Gastroesophageal sphincter (tissue), 4 donors: ENCODE results near the gene KIF5C. TPM values are rescaled to one million over a fixed set of nuclear protein-coding genes. Genes with fewer than 3 reads are reported as not detected.

ENCODE experiments used
- ATAC-seq: fragments of 150-250 bp; one replicate; pipeline ENCODE4 v1.9.1; 2016; ENCODE audit warnings: mild to moderate bottlenecking, moderate library complexity
- H3K27ac ChIP-seq, 4 donors: fragments of 200-600 bp; sonication (generic) in 3 of 4; 1 replicate in 3 of 4; 2 replicates in 1 of 4; pipeline ENCODE4 v1.5.1; 2016 to 2019
- H3K27me3 ChIP-seq: fragments of 200-600 bp; sonication (generic); one replicate; pipeline ENCODE4 v1.5.1; 2019
- H3K36me3 ChIP-seq, 2 donors: fragments of 200-600 bp; sonication (generic); one replicate each; pipeline ENCODE4 v1.5.1; 2019; ENCODE audit warnings: control low read depth in 1 of 2
- H3K4me1 ChIP-seq, 3 donors: fragments of 200-600 bp; sonication (generic); 1 replicate in 2 of 3; 2 replicates in 1 of 3; pipeline ENCODE4 v1.5.1; 2016 to 2019; ENCODE audit warnings: control low read depth in 2 of 3
- H3K4me3 ChIP-seq, 2 donors: fragments of 200-600 bp; sonication (generic); one replicate each; pipeline ENCODE4 v1.5.1; 2019; ENCODE audit warnings: mild to moderate bottlenecking in 1 of 2, moderate library complexity in 1 of 2
- H3K9me3 ChIP-seq, 3 donors: fragments of 200-600 bp; sonication (generic); one replicate each; pipeline ENCODE4 v1.5.1; 2017 to 2019; ENCODE audit warnings: control low read depth in 2 of 3
- EP300 ChIP-seq: sonication (generic); formaldehyde crosslinking; IDR thresholded peaks from one replicate; pipeline ENCODE4 v1.6.1; 2017; ENCODE audit warnings: antibody characterized with exemption, mild to moderate bottlenecking
- POLR2A ChIP-seq, 2 donors: fragments of 450-650 bp; IDR thresholded peaks; one replicate each; pipeline ENCODE4 v1.6.1; 2017; ENCODE audit warnings: antibody characterized with exemption in 2 of 2, mild to moderate bottlenecking in 2 of 2, moderate library complexity in 1 of 2
- POLR2AphosphoS5 ChIP-seq: sonication (generic); formaldehyde crosslinking; IDR thresholded peaks from one replicate; pipeline ENCODE4 v1.6.1; 2017; ENCODE audit warnings: antibody characterized with exemption
- WGBS, 2 donors: methylation state at CpG; one replicate each; pipeline ENCODE4 v1.1.5; 2018; ENCODE audit warnings: low coverage in 1 of 2; 5-methylcytosine and 5-hydroxymethylcytosine counted together
- total RNA-seq, 4 donors: library from RNA; depleted of rRNA; stranded (reverse); fragments of >200 nt; gene quantifications; one replicate each; pipeline ENCODE4 v1.1.0, GENCODE V29; 2016
- TF ChIP-seq, protein P1 (sequence below), 4 experiments: fragments of 200-600 bp in 2 of 4; fragments of 450-650 bp in 2 of 4; sonication (generic) in 1 of 4; IDR thresholded peaks; one replicate each; pipeline ENCODE4 v1.5.1; 2017 to 2019; ENCODE audit warnings: antibody characterized with exemption in 4 of 4, mild to moderate bottlenecking in 2 of 4, moderate library complexity in 2 of 4

Gene KIF5C
- total RNA-seq, 4 donors from 2014 or later = 3.3 to 6.6 (median 4.5) TPM

DNA sequence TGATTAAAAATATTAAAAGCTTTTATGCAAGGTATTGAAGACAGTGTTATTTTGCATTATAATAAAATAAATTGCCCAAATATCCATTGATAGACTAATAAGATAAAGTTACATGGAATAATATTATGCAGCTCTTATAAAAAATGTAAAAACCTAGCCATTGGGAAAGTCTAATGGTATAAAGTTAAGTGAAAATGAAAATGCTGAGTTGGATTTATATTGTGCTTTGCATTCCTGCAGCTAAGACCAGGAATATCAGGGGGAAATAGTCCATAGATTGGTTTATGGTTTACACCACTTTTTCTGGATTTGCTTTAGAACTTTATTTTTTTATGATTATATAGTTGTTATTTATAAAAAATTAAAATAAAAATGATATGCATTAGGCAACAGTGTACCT, 117.4 kb downstream of the KIF5C start:
- H3K27me3 ChIP-seq = no peaks in the 10 kb centered on the region
- H3K9me3 ChIP-seq = no peaks in the 10 kb centered on the region
- H3K4me1 ChIP-seq = no peaks in the 10 kb centered on the region
- no peak for ATAC-seq
- TF ChIP-seq EP300 (no peak), POLR2A (IDR thresholded peaks at IDR 0.05) (no peak), POLR2AphosphoS5 (no peak)
- TF ChIP-seq, protein P1, sequence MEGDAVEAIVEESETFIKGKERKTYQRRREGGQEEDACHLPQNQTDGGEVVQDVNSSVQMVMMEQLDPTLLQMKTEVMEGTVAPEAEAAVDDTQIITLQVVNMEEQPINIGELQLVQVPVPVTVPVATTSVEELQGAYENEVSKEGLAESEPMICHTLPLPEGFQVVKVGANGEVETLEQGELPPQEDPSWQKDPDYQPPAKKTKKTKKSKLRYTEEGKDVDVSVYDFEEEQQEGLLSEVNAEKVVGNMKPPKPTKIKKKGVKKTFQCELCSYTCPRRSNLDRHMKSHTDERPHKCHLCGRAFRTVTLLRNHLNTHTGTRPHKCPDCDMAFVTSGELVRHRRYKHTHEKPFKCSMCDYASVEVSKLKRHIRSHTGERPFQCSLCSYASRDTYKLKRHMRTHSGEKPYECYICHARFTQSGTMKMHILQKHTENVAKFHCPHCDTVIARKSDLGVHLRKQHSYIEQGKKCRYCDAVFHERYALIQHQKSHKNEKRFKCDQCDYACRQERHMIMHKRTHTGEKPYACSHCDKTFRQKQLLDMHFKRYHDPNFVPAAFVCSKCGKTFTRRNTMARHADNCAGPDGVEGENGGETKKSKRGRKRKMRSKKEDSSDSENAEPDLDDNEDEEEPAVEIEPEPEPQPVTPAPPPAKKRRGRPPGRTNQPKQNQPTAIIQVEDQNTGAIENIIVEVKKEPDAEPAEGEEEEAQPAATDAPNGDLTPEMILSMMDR (IDR thresholded peaks at IDR 0.05) = no peak
- peaks cover 0 to 3% of the 10 kb centered on the region in 2 donors for H3K36me3 ChIP-seq
- H3K4me3 ChIP-seq = no peak overlapping the region
- no peak overlapping the region for H3K27ac ChIP-seq

DNA sequence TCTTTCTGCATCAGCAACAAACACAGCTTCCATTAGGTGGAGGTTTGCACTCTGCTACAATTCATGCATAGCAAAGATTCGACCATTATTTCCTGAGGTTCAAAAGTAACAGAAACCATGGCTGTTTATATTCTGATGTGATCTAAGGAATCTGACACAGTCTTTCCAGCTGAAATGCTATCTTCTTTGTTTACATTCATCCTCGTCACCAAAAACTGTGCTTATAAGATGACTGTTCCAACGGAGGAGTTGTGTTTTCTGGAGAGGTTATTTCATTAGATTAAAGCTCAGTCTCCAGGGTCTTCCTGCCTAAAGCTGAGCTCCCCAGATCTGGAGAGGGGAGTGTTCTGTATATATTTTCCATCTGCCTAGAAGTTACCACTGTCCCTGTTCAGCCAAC, 118.3 kb downstream of the KIF5C start:
- no peak for ATAC-seq
- peaks cover 0 to 3% of the 10 kb centered on the region in 2 donors for H3K36me3 ChIP-seq
- TF ChIP-seq POLR2AphosphoS5 = no peak
- no peak for TF ChIP-seq EP300
- TF ChIP-seq POLR2A (IDR thresholded peaks at IDR 0.05) = no peak
- 24 to 33% methylated on average over 3 of the region's 3 CpGs for WGBS, 2 donors
- no peak overlapping the region for H3K4me3 ChIP-seq
- H3K27ac ChIP-seq = no peak overlapping the region
- H3K27me3 ChIP-seq = no peaks in the 10 kb centered on the region
- no peaks in the 10 kb centered on the region for H3K9me3 ChIP-seq
- no peaks in the 10 kb centered on the region for H3K4me1 ChIP-seq

DNA sequence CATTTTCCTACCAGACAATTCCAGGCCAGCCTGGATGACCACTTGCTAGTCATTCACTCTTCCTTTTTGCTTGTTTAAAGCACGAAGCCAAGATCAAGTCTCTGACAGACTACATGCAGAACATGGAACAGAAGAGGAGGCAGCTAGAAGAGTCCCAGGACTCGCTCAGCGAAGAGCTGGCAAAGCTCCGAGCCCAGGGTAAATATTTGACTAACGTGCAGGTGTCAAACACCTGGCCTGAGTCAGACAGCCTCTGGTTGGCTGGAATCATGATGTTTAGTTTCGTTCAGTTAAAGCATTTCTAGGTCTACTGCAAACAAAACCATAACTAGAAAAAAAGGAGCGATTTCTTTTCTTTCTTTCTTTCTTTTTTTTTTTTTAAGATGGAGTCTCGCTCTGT, 119.3 kb downstream of the KIF5C start:
- Histone ChIP-seq H3K9me3 (no peaks in the 10 kb centered on the region), H3K4me3 (no peak overlapping the region), H3K36me3 (peaks cover 0 to 3% of the 10 kb centered on the region in 2 donors), H3K27ac (no peak overlapping the region), H3K4me1 (no peaks in the 10 kb centered on the region), H3K27me3 (no peaks in the 10 kb centered on the region)
- 93 to 98% methylated on average over 4 to 8 of the region's 8 CpGs for WGBS, 2 donors
- TF ChIP-seq POLR2AphosphoS5 = no peak
- no peak for TF ChIP-seq POLR2A (IDR thresholded peaks at IDR 0.05)
- no peak for TF ChIP-seq EP300
- TF ChIP-seq, protein P1 (IDR thresholded peaks at IDR 0.05) = no peak
- no peak for ATAC-seq

DNA sequence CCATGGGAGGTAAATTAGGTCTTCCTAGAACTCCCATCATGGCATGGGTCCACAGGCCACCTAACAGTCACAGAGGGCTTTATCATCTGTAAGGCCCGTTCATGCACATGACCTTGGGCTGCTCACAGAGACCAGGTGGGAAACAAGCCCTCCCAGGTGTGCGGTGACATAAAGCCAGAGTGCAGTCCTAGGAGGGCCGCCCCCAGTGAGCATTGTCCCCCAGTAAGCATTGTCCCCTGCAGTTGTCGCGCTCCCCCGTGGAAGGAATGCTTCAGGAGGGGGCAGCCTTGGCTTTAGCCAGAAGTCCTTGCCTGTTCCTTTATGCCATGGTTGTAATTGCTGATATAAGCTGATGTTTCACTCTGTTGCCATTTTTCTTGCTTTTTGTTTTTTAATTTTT, 121.8 kb downstream of the KIF5C start:
- ATAC-seq = no peak
- no peak overlapping the region for H3K27ac ChIP-seq

DNA sequence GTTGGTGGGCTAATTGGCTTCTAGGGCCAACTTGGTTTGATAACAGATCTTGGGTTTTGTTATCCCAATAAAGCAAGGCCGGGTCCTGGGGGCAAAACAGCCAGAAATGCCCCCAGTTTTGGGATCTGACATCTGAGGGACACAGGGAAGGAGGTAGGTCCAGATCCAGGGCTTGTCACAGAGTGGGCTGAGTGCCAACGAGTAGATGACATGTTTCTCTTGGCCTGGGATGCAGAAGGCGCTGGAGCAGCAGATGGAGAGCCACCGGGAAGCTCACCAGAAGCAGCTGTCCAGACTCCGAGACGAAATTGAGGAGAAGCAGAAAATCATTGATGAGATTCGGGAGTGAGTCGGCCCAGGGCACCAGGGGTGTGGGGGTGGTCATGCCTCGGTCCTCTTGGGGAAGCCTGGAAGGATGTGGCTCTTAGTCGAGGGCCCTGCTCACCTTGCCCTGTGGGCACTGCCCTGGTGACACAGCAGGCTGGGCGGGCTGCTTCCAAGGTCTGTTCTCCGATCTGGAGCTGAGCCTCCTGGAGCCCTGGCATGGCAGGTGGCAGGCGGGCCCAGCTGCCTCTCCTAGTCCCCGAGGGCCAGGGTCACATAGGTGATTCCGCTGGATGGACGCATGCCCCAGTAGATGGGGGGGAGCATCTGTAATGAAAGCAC, 123.3 kb downstream of the KIF5C start:
- H3K27ac ChIP-seq = no peak overlapping the region
- no peaks in the 10 kb centered on the region for H3K4me1 ChIP-seq
- ATAC-seq = no peak
- no peaks in the 10 kb centered on the region for H3K27me3 ChIP-seq
- TF ChIP-seq POLR2AphosphoS5 (no peak), POLR2A (IDR thresholded peaks at IDR 0.05) (no peak)
- TF ChIP-seq, protein P1 (IDR thresholded peaks at IDR 0.05) = no peak
- H3K9me3 ChIP-seq = no peaks in the 10 kb centered on the region
- peaks cover 0 to 3% of the 10 kb centered on the region in 2 donors for H3K36me3 ChIP-seq
- no peak overlapping the region for H3K4me3 ChIP-seq
- WGBS, 2 donors = no CpG with 5 or more reads among the region's 16 CpGs

More for the DNA sequence above, 121.8 kb downstream of the KIF5C start:
- no peak overlapping the region for H3K4me3 ChIP-seq
- H3K27me3 ChIP-seq = no peaks in the 10 kb centered on the region
- peaks cover 0 to 3% of the 10 kb centered on the region in 2 donors for H3K36me3 ChIP-seq
- no peak for TF ChIP-seq POLR2AphosphoS5
- no peaks in the 10 kb centered on the region for H3K4me1 ChIP-seq
- no peaks in the 10 kb centered on the region for H3K9me3 ChIP-seq
- no CpG with 5 or more reads among the region's 6 CpGs for WGBS, 2 donors

DNA sequence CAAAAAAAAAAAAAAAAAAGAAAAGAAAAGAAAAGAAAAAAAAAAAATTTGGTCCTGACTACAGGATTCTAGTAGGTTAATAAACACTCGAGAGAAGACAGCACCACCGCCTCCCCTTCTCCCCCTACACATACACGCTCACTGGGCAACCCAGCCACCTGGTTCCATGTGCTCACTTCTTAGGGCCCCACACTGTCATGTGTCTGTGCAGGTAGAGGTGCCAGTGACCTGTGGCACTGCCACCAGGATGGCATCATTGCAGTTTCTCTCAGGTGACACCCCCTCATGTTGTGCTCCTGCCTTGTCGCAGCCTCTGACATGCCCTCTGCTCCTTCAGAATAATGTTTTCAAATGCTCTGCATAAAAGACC, 123.8 kb downstream of the KIF5C start:
- Histone ChIP-seq H3K4me3 (no peak overlapping the region), H3K36me3 (peaks cover 0 to 3% of the 10 kb centered on the region in 2 donors), H3K4me1 (no peaks in the 10 kb centered on the region), H3K27ac (no peak overlapping the region), H3K9me3 (no peaks in the 10 kb centered on the region), H3K27me3 (no peaks in the 10 kb centered on the region)
- WGBS, 2 donors = 88 to 100% methylated on average over 4 of the region's 4 CpGs
- TF ChIP-seq POLR2AphosphoS5 (no peak), EP300 (no peak), POLR2A (IDR thresholded peaks at IDR 0.05) (no peak)
- TF ChIP-seq, protein P1 (IDR thresholded peaks at IDR 0.05) = no peak
- ATAC-seq = no peak
